ENCODE results near the gene MYO10.
"Not testable (repeated sequence)": the region's sequence is repeated elsewhere in the genome, so short reads cannot be mapped to it uniquely, and the experiment has no call there.

The MYO10 gene

GRCh38 chr5:16936150-16936988 is at the start of gene MYO10:
MYO10 (minus strand) TSS chr5:16936288; CDS start chr5:16935808, 480 bp downstream.
- FAIRE-seq: no peak

GRCh38 chr5:16985304-16985703 is 49.2 kb upstream of the MYO10 start:
- FAIRE-seq: not testable (repeated sequence)

- FAIRE-seq: no peak
Observed at GRCh38 chr5:16983972-16984371, 47.9 kb upstream of the MYO10 start.

GRCh38 chr5:16983022-16983639 is 47.0 kb upstream of the MYO10 start:
- no peak for FAIRE-seq

GRCh38 chr5:16981700-16982099 is 45.6 kb upstream of the MYO10 start:
- FAIRE-seq: no peak

- no peak for FAIRE-seq
Observed at GRCh38 chr5:16980983-16981382, 44.9 kb upstream of the MYO10 start.

GRCh38 chr5:16978296-16978695 is 42.2 kb upstream of the MYO10 start:
- no peak for FAIRE-seq

- no peak for FAIRE-seq
Observed at GRCh38 chr5:16976625-16977008, 40.5 kb upstream of the MYO10 start.

GRCh38 chr5:16975950-16976624 is 40.0 kb upstream of the MYO10 start:
- no peak for FAIRE-seq

GRCh38 chr5:16974981-16975380 is 38.9 kb upstream of the MYO10 start:
- no peak for FAIRE-seq

GRCh38 chr5:16970826-16971225 is 34.7 kb upstream of the MYO10 start:
- no peak for FAIRE-seq

GRCh38 chr5:16970260-16970659 is 34.2 kb upstream of the MYO10 start:
- no peak for FAIRE-seq

GRCh38 chr5:16965581-16965980 is 29.5 kb upstream of the MYO10 start:
- no peak for FAIRE-seq

- FAIRE-seq: no peak
Observed at GRCh38 chr5:16963821-16964220, 27.7 kb upstream of the MYO10 start.

GRCh38 chr5:16961131-16961530 is 25.0 kb upstream of the MYO10 start:
- no peak for FAIRE-seq

GRCh38 chr5:16957304-16958196 is 21.5 kb upstream of the MYO10 start:
- no peak for FAIRE-seq

GRCh38 chr5:16953729-16954128 is 17.6 kb upstream of the MYO10 start:
- no peak for FAIRE-seq

GRCh38 chr5:16952968-16953671 is 17.0 kb upstream of the MYO10 start:
- FAIRE-seq: no peak

GRCh38 chr5:16946725-16947124 is 10.6 kb upstream of the MYO10 start:
- no peak for FAIRE-seq

GRCh38 chr5:16944816-16945562 is 8.9 kb upstream of the MYO10 start:
- no peak for FAIRE-seq

All from colon (tissue), 2 donors.